Erythroblast (primary cell): ENCODE measurements around the gene KCTD19.

Source experiments
- DNase-seq, 2 experiments: peaks; one replicate each; lab custom pipeline; 2025; lab: John Stamatoyannopoulos, UW
- GATA1 ChIP-seq: IDR thresholded peaks from 2 replicates; pipeline ENCODE4 v1.6.1; 2011; ENCODE audit warnings: low read depth, mild to moderate bottlenecking, control low read depth, low read length, moderate library complexity
- POLR2A ChIP-seq: IDR thresholded peaks from 2 replicates; pipeline ENCODE4 v1.6.1; 2011; ENCODE audit warnings: mild to moderate bottlenecking, low read length

KCTD19 gene

DNA sequence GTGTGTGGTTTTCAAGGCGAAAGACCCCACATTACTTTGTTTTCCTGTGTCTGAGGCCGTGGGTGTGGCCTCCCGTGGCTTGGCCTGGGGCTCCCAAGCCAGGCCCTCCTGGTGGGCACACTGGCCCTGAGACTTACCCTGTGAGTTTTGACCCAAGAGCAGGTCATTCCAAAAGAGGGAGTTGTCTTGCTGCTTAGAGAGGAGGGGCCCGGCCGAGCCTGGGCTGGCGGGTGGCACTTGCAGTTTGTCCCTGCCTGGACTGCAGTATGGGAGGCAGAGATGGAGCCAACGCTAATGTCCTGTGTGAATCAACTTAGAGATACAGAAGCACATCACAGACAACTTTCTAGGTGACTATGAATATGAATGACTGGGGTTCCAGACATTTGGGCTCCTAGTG lies 24.5 kb downstream of the KCTD19 start:
- TF ChIP-seq POLR2A = no peak
- TF ChIP-seq GATA1 = no peak
- no peak for DNase-seq

DNA sequence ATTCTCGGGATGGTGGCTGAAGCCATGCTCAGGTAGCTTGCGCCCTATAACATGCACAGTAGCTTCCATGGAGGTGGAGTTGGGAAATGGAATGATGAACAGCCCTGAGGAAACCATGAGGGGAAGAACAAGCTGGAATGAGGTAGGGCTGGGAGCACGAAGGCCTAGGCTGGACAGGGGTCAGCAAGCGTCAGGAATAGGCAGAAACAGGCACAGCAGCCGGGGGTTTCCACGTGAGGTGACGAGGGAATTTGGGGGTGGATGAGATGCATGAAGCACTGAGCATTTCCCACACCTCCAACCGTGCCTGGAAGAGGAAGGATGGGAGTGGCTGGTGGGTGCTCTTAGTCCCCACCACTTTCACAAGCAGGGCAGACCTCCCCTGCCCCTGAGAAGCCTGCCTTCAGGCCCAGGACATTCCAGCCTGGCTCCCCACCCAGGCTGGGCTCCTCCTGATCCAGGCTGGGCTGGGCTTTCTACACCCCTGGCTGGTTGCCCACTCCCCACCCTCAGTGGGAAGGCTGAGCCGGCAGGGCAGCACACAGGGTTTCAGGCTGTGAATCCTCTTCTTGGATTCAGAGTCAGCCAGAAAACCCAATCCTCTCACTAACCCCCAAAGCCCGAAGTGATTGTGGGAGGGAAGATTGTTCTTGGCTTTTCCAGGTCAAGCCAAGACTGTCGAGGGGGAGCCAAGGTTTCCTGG lies 25.3 kb downstream of the KCTD19 start:
- no peak for DNase-seq
- TF ChIP-seq GATA1 = no peak
- no peak for TF ChIP-seq POLR2A

DNA sequence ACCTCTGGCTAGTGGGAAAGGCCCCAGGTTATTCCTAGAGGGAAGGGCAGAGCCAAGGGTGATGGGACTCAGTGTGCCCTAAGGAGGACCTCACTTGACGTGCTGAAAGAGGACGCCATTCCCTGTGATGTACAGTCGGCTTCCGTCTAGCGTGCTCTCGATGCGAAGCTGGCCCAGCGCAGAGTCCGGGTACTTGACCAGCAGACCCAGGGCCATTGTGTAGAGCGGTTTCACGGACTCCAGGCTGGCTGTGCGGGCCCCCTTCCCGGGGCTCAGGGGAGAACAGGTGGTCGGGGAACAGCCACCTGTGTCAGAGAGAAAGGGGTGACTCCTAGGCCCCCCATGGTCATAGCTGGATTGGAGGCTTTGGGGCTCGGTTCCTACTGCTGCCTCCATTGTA lies 27.3 kb downstream of the KCTD19 start:
- no peak for DNase-seq
- TF ChIP-seq POLR2A = no peak
- TF ChIP-seq GATA1 = no peak

DNA sequence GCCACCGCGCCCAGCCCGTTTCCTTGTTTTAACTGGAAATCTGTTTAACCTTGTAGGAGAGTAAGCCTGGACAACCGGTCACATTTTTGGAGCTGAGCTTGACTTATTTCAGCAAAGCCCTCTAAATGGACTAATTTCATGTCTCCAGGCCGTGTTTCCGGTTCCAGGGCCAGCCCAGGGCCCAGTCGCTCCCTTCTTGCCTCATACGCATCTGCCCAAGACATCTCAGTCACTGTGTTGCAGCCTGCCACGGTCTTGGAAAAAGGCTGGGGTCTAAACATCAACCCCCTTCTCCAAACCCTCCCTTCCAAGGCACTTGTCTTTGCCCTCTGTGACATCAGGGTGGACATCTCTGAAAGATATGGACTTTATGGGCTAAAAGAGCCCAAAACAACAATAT lies 28.3 kb downstream of the KCTD19 start:
- no peak for DNase-seq

GRCh38 chr16:67296420-67296819 lies 30.1 kb downstream of the KCTD19 start:
- no peak for DNase-seq

More for the DNA sequence above, 28.3 kb downstream of the KCTD19 start:
- TF ChIP-seq POLR2A (no peak), GATA1 (no peak)

GRCh38 chr16:67294938-67295361 lies 31.6 kb downstream of the KCTD19 start:
- no peak for DNase-seq
- TF ChIP-seq POLR2A = no peak
- no peak for TF ChIP-seq GATA1

More at GRCh38 chr16:67296420-67296819, 30.1 kb downstream of the KCTD19 start:
- TF ChIP-seq GATA1 (no peak), POLR2A (no peak)

DNA sequence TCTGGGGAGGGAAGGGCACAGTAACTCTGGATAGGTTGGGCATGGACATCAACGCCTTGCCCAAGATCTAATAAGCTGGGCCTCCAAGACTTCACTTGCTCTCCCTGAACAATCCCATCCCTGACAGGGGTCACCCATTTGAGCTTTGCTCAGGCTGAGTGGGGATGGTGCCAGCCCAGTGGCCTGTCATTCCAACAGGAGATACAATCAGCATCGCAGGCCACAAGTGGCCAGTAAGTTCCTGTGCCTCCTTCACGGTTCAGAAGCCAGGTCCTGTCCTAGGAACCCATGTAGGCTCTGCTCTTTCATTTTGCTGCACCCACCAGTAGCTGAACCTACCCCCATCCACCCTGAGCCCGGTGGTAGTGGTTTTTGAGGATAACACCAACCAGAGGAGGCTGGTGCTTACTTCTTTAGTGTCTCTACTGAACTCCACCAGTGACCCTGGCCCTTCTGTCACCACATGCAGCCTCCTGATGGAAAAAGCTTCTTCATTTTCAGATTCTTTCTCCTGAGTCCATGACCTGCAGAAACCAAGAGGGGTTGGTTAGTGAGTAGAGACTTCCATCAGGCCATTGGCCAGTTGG lies 32.3 kb downstream of the KCTD19 start:
- no peak for DNase-seq
- no peak for TF ChIP-seq GATA1

- DNase-seq = no peak
- TF ChIP-seq POLR2A (no peak), GATA1 (no peak)
Measured at GRCh38 chr16:67291461-67291860, 35.1 kb downstream of the KCTD19 start.

DNA sequence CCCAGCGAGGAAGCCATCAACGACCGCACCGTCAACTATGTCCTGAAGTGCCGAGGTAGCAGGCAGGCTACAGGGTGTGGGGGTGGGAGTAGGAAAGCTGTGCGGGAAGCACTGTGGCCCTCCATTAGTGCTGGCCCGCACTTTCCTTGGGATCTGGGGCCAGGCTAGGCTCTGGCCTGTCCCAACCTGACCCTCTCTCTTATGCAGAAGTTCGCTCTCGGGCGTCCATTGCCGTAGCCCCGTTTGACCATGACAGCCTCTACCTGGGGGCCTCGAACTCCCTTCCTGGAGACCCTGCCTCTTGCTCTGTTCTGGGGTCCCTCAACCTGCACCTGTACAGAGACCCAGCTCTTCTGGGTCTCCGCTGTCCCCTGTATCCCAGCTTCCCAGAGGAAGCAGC lies 38.6 kb downstream of the KCTD19 start:
- TF ChIP-seq POLR2A (no peak), GATA1 (no peak)
- no peak for DNase-seq

GRCh38 chr16:67286441-67287235 lies 39.9 kb downstream of the KCTD19 start:
- TF ChIP-seq POLR2A = no peak
- TF ChIP-seq GATA1 = no peak
- no peak for DNase-seq

GRCh38 chr16:67284699-67285646 lies 41.6 kb downstream of the KCTD19 start:
- DNase-seq = peak in 1 of 2 experiments; percentile 43
- TF ChIP-seq POLR2A = no peak
- TF ChIP-seq GATA1 = no peak

GRCh38 chr16:67283826-67284555 lies 42.5 kb downstream of the KCTD19 start:
- no peak for DNase-seq
- TF ChIP-seq GATA1 = no peak
- no peak for TF ChIP-seq POLR2A
